Measurements from ENCODE around the gene PAPPA2.

PAPPA2 gene

GRCh38 chr1:176790786-176791185 is 327.8 kb downstream of the PAPPA2 start:
- Histone ChIP-seq H3K4me3 (ENCODE audit: low read length) (no peak overlapping the region), H3K27ac (ENCODE audit: low read length) (no peak overlapping the region), H3K27me3 (ENCODE audit: low read depth, low read length) (peaks cover 20% of the 10 kb centered on the region), H3K4me1 (ENCODE audit: low read length) (peaks cover 14% of the 10 kb centered on the region), H3K9me3 (ENCODE audit: insufficient read depth, low read length) (no peaks in the 10 kb centered on the region; the same call in 1 of the 2 replicates), H3K9ac (ENCODE audit: low read length) (no peak overlapping the region), H3K36me3 (replicated peaks; ENCODE audit: low read depth, low read length) (no peaks in the 10 kb centered on the region), H2AFZ (ENCODE audit: low read depth, low read length) (no peak overlapping the region), H3K79me2 (ENCODE audit: low read length) (no peaks in the 10 kb centered on the region), H4K20me1 (ENCODE audit: insufficient read depth, low read length) (no peaks in the 10 kb centered on the region), H3K4me2 (ENCODE audit: low read length) (no peak overlapping the region)
- no peak for TF ChIP-seq CTCF (IDR thresholded peaks at IDR 0.05; ENCODE audit: low read depth, low read length)
- no peak for TF ChIP-seq EZH2phosphoT487 (IDR thresholded peaks at IDR 0.05; ENCODE audit: low read depth)

GRCh38 chr1:176791906-176792305 is 328.9 kb downstream of the PAPPA2 start:
- TF ChIP-seq EZH2phosphoT487 (IDR thresholded peaks at IDR 0.05; ENCODE audit: low read depth): no peak
- TF ChIP-seq CTCF (IDR thresholded peaks at IDR 0.05; ENCODE audit: low read depth, low read length): no peak
- H3K36me3 ChIP-seq (replicated peaks; ENCODE audit: low read depth, low read length): no peaks in the 10 kb centered on the region
- H3K79me2 ChIP-seq (ENCODE audit: low read length): no peaks in the 10 kb centered on the region
- no peak overlapping the region for H3K9ac ChIP-seq (ENCODE audit: low read length)
- peaks cover 3% of the 10 kb centered on the region for H3K4me1 ChIP-seq (ENCODE audit: low read length)
- H4K20me1 ChIP-seq (ENCODE audit: insufficient read depth, low read length): no peaks in the 10 kb centered on the region
- H3K9me3 ChIP-seq (ENCODE audit: insufficient read depth, low read length): no peaks in the 10 kb centered on the region; the same call in 1 of the 2 replicates
- no peak overlapping the region for H3K4me3 ChIP-seq (ENCODE audit: low read length)
- no peak overlapping the region for H3K27ac ChIP-seq (ENCODE audit: low read length)
- no peak overlapping the region for H3K4me2 ChIP-seq (ENCODE audit: low read length)
- H2AFZ ChIP-seq (ENCODE audit: low read depth, low read length): no peak overlapping the region
- H3K27me3 ChIP-seq (ENCODE audit: low read depth, low read length): peaks cover 25% of the 10 kb centered on the region

- Histone ChIP-seq H3K9ac (ENCODE audit: low read length) (no peak overlapping the region), H3K36me3 (replicated peaks; ENCODE audit: low read depth, low read length) (no peaks in the 10 kb centered on the region)
- TF ChIP-seq EZH2phosphoT487 (IDR thresholded peaks at IDR 0.05; ENCODE audit: low read depth): no peak
- TF ChIP-seq CTCF (IDR thresholded peaks at IDR 0.05; ENCODE audit: low read depth, low read length): no peak
Observed at GRCh38 chr1:176794897-176795508, 332.0 kb downstream of the PAPPA2 start.

GRCh38 chr1:176795929-176796328 is 333.0 kb downstream of the PAPPA2 start:
- Histone ChIP-seq H3K79me2 (ENCODE audit: low read length) (no peaks in the 10 kb centered on the region), H3K36me3 (replicated peaks; ENCODE audit: low read depth, low read length) (no peaks in the 10 kb centered on the region), H3K4me2 (ENCODE audit: low read length) (no peak overlapping the region)

More at GRCh38 chr1:176794897-176795508, 332.0 kb downstream of the PAPPA2 start:
- Histone ChIP-seq H3K4me1 (ENCODE audit: low read length) (no peaks in the 10 kb centered on the region), H3K4me2 (ENCODE audit: low read length) (no peak overlapping the region), H3K4me3 (ENCODE audit: low read length) (no peak overlapping the region), H2AFZ (ENCODE audit: low read depth, low read length) (no peak overlapping the region), H3K79me2 (ENCODE audit: low read length) (no peaks in the 10 kb centered on the region), H3K27me3 (ENCODE audit: low read depth, low read length) (peaks cover 25% of the 10 kb centered on the region), H4K20me1 (ENCODE audit: insufficient read depth, low read length) (no peaks in the 10 kb centered on the region), H3K27ac (ENCODE audit: low read length) (no peak overlapping the region), H3K9me3 (ENCODE audit: insufficient read depth, low read length) (no peaks in the 10 kb centered on the region)

More at GRCh38 chr1:176795929-176796328, 333.0 kb downstream of the PAPPA2 start:
- Histone ChIP-seq H3K4me1 (ENCODE audit: low read length) (no peaks in the 10 kb centered on the region), H4K20me1 (ENCODE audit: insufficient read depth, low read length) (no peaks in the 10 kb centered on the region), H3K4me3 (ENCODE audit: low read length) (no peak overlapping the region), H3K9ac (ENCODE audit: low read length) (no peak overlapping the region), H2AFZ (ENCODE audit: low read depth, low read length) (no peak overlapping the region), H3K27me3 (ENCODE audit: low read depth, low read length) (peaks cover 22% of the 10 kb centered on the region), H3K27ac (ENCODE audit: low read length) (no peak overlapping the region), H3K9me3 (ENCODE audit: insufficient read depth, low read length) (no peaks in the 10 kb centered on the region)
- TF ChIP-seq EZH2phosphoT487 (IDR thresholded peaks at IDR 0.05; ENCODE audit: low read depth) (no peak), CTCF (IDR thresholded peaks at IDR 0.05; ENCODE audit: low read depth, low read length) (no peak)

All from OCI-LY3 (cell line).